GM13977 (cell line): ENCODE results near the gene GLT1D1.

Experiments used
- DNase-seq: peaks from one replicate; pipeline ENCODE4 v3.0.0; 2012; ENCODE audit warnings: low spot score
- in situ Hi-C: fragments of 300-500 bp; cut with MboI; formaldehyde crosslinking; loops from one replicate; pipeline ENCODE4 v1.12.0; 2022; ENCODE audit warnings: low sequenced_read_pairs, low pct_unique_long_range_greater_than_20kb, mixed read lengths, inconsistent platforms; ENCODE audit not compliant: unreplicated experiment
- TF ChIP-seq, protein P1 (sequence below): IDR thresholded peaks from 2 replicates; pipeline ENCODE4 v1.5.1; 2012; ENCODE audit warnings: mild to moderate bottlenecking, control low read depth; ENCODE audit not compliant: insufficient read depth; ENCODE audit errors: extremely low read depth, missing control alignments

GLT1D1 gene

GRCh38 chr12:128986957-128987356, 133.7 kb downstream of the GLT1D1 start:
- in situ Hi-C loops, result no loop called here
- no peak for DNase-seq
- TF ChIP-seq, protein P1, sequence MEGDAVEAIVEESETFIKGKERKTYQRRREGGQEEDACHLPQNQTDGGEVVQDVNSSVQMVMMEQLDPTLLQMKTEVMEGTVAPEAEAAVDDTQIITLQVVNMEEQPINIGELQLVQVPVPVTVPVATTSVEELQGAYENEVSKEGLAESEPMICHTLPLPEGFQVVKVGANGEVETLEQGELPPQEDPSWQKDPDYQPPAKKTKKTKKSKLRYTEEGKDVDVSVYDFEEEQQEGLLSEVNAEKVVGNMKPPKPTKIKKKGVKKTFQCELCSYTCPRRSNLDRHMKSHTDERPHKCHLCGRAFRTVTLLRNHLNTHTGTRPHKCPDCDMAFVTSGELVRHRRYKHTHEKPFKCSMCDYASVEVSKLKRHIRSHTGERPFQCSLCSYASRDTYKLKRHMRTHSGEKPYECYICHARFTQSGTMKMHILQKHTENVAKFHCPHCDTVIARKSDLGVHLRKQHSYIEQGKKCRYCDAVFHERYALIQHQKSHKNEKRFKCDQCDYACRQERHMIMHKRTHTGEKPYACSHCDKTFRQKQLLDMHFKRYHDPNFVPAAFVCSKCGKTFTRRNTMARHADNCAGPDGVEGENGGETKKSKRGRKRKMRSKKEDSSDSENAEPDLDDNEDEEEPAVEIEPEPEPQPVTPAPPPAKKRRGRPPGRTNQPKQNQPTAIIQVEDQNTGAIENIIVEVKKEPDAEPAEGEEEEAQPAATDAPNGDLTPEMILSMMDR, result no peak

DNA sequence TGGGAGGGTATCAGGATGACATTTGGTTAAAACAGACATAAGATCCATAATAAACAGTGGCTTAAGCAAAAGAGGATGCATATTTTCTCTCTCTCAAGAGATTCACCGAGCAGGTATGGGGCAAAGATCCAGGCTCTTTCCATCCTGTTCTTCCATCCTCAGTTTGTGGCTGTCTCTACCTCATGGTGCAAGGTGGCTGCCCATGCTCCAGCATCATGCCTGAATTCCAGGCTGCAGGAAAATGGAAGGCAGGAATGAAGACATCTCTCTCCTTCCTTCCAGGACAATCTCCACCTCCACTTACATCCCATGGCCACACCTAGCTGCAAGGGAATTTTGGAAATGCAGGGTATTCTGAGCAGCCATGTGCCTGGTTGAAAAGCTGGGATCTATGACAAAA, 136.0 kb downstream of the GLT1D1 start:
- no peak for DNase-seq
- in situ Hi-C loops, result no loop called here
- TF ChIP-seq, protein P1, result no peak

- TF ChIP-seq, protein P1, result no peak
- DNase-seq, result no peak
- in situ Hi-C loops, result no loop called here
Observed at GRCh38 chr12:128991716-128992115, 138.4 kb downstream of the GLT1D1 start.

GRCh38 chr12:128992116-128992515, 138.8 kb downstream of the GLT1D1 start:
- TF ChIP-seq, protein P1, result no peak
- in situ Hi-C loops, result no loop called here
- no peak for DNase-seq

DNA sequence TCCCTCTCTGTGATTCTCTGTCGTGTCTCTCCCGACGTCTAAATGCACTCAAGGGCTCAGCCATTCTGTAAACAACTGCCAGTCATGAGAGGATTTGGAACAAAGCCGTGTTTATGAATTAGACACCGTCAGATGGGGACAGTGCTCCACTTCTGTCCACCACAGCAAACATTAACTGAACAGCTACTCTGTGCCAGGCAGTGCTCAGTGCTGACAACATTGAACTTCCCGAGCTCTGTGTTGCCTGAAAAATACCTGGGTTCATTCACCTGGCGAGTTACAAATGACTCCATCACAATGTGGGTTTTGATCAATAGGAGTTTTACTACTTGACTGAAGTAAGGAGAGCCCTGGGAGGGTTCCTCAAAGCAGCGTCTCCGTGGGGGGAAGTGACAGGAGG, 139.3 kb downstream of the GLT1D1 start:
- DNase-seq, result no peak
- TF ChIP-seq, protein P1, result no peak
- in situ Hi-C loops, result no loop called here

DNA sequence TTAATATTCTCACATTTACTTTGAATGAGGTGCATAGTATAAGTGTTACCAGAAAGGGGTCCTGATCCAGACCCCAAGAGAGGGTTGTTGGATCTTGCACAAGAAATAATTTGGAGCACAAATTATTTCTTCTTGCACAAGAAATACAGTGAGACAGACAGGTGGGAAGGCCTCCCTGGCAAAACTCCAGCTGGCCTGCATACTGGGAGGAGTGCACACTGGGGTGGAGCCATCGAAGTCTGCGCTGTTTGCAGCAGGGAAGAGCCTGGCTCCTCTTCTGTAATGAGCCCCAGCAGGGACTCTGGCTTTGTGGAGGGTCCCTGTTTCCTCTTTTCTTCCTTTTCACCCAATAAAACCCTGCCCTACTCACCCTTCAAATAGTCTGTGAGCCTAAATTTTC, 141.6 kb downstream of the GLT1D1 start:
- in situ Hi-C loops, result no loop called here
- DNase-seq, result no peak
- TF ChIP-seq, protein P1, result no peak

GRCh38 chr12:128995619-128996018, 142.3 kb downstream of the GLT1D1 start:
- TF ChIP-seq, protein P1, result no peak
- no peak for DNase-seq
- in situ Hi-C loops, result no loop called here
